CD14-positive monocyte (primary cell): ENCODE measurements around the gene DIAPH2. TPM values are rescaled to one million over a fixed set of nuclear protein-coding genes. Genes with fewer than 3 reads are reported as not detected.
A peak's percentile ranks its signal among the peaks of the same experiment; 100 is the strongest.

Experiments
- DNase-seq, 3 donors: peaks; one replicate each; pipeline ENCODE4 v3.0.0-alpha.2; 2011 to 2022
- H2AFZ ChIP-seq: 2 replicates; pipeline ENCODE4 v1.6.0; 2012; ENCODE audit warnings: mild to moderate bottlenecking, low read depth, low read length, inconsistent platforms; ENCODE audit not compliant: insufficient read depth, poor library complexity, severe bottlenecking
- H3K27ac ChIP-seq, 2 donors: 1 replicate in 1 of 2; 2 replicates in 1 of 2; pipeline ENCODE4 v1.5.1; 2012 to 2013; ENCODE audit warnings: low read length in 2 of 2, control low read depth in 1 of 2, inconsistent platforms in 1 of 2, low read depth in 1 of 2, mild to moderate bottlenecking in 1 of 2
- H3K27me3 ChIP-seq, 2 donors: one replicate each; pipeline versions ENCODE4 v1.6.0 to v1.6.1; 2011 to 2013; ENCODE audit warnings: low read length in 2 of 2; ENCODE audit not compliant: control insufficient read depth in 2 of 2, insufficient read depth in 2 of 2
- H3K36me3 ChIP-seq, 2 donors: replicated peaks in 1 of 2; 1 replicate in 1 of 2; 2 replicates in 1 of 2; pipeline versions ENCODE4 v1.5.1 to v1.6.1; 2012 to 2013; ENCODE audit warnings: low read length in 2 of 2, control low read depth in 1 of 2, inconsistent platforms in 1 of 2, mild to moderate bottlenecking in 1 of 2; ENCODE audit not compliant: insufficient read depth in 2 of 2, control insufficient read depth in 1 of 2
- H3K4me1 ChIP-seq, 2 donors: 1 replicate in 1 of 2; 2 replicates in 1 of 2; pipeline versions ENCODE4 v1.5.1 to v1.6.1; 2012 to 2013; ENCODE audit warnings: low read length in 2 of 2, control low read depth in 1 of 2, inconsistent platforms in 1 of 2, mild to moderate bottlenecking in 1 of 2, moderate library complexity in 1 of 2; ENCODE audit not compliant: insufficient read depth in 2 of 2, control insufficient read depth in 1 of 2
- H3K4me2 ChIP-seq: replicated peaks from 2 replicates; pipeline ENCODE3; 2012; ENCODE audit warnings: low read length, moderate library complexity, mild to moderate bottlenecking; ENCODE audit not compliant: poor library complexity, severe bottlenecking; ENCODE audit errors: extremely low read depth
- H3K4me3 ChIP-seq, 3 experiments: fragments of 200-600 bp in 1 of 3; sonication (generic) in 1 of 3; replicated peaks in 1 of 3; 1 replicate in 2 of 3; 2 replicates in 1 of 3; pipeline ENCODE4 v1.5.1; 2011 to 2013; ENCODE audit warnings: low read length in 3 of 3, mild to moderate bottlenecking in 3 of 3, control low read depth in 2 of 3, low read depth in 2 of 3, inconsistent platforms in 1 of 3, moderate library complexity in 1 of 3
- H3K79me2 ChIP-seq: 2 replicates; pipeline ENCODE4 v1.6.0; 2012; ENCODE audit warnings: mild to moderate bottlenecking, control low read depth, inconsistent platforms, low read length, moderate library complexity; ENCODE audit not compliant: insufficient read depth
- H3K9ac ChIP-seq: 2 replicates; pipeline ENCODE4 v1.6.0; 2017; ENCODE audit warnings: low read length, mild to moderate bottlenecking; ENCODE audit not compliant: insufficient read depth, poor library complexity, severe bottlenecking
- H3K9me3 ChIP-seq, 2 donors: replicated peaks in 1 of 2; 1 replicate in 1 of 2; 2 replicates in 1 of 2; pipeline versions ENCODE4 v1.5.1 to v1.6.1; 2012 to 2013; ENCODE audit warnings: low read length in 2 of 2, control low read depth in 1 of 2; ENCODE audit not compliant: control insufficient read depth in 1 of 2, insufficient read depth in 1 of 2
- H4K20me1 ChIP-seq: 2 replicates; pipeline ENCODE4 v1.6.0; 2012; ENCODE audit warnings: mild to moderate bottlenecking, low read length, control low read depth, moderate library complexity; ENCODE audit not compliant: insufficient read depth
- H3K27ac Mint-ChIP-seq, 7 donors: one replicate each; pipeline ENCODE4 v1.8.0; 2020; ENCODE audit warnings: mild to moderate bottlenecking in 7 of 7, mixed read lengths in 7 of 7, moderate library complexity in 6 of 7, inconsistent platforms in 2 of 7
- H3K27me3 Mint-ChIP-seq, 3 donors: one replicate each; pipeline ENCODE4 v1.8.0; 2021 to 2022; ENCODE audit warnings: low read depth in 3 of 3, mild to moderate bottlenecking in 3 of 3, mixed read lengths in 3 of 3, moderate library complexity in 3 of 3, inconsistent platforms in 1 of 3
- H3K36me3 Mint-ChIP-seq, 2 donors: one replicate each; pipeline ENCODE4 v1.8.0; 2020; ENCODE audit warnings: mixed read lengths in 2 of 2, inconsistent platforms in 1 of 2, mild to moderate bottlenecking in 1 of 2
- H3K4me1 Mint-ChIP-seq: one replicate; pipeline ENCODE4 v1.8.0; 2020; ENCODE audit warnings: mild to moderate bottlenecking, mixed read lengths
- H3K4me3 Mint-ChIP-seq, 2 donors: one replicate each; pipeline ENCODE4 v1.8.0; 2020; ENCODE audit warnings: mild to moderate bottlenecking in 2 of 2, mixed read lengths in 2 of 2, moderate library complexity in 1 of 2
- H3K9me3 Mint-ChIP-seq, 7 donors: one replicate each; pipeline ENCODE4 v1.8.0; 2020 to 2022; ENCODE audit warnings: mixed read lengths in 7 of 7, mild to moderate bottlenecking in 6 of 7, moderate library complexity in 6 of 7, inconsistent platforms in 2 of 7
- WGBS: methylation state at CpG from one replicate; pipeline ENCODE4 v1.1.5; 2013; ENCODE audit warnings: missing lambda C conversion rate; ENCODE audit not compliant: insufficient coverage; 5-methylcytosine and 5-hydroxymethylcytosine counted together
- intact Hi-C, 2 donors: fragments of 100-400 bp; cut with micrococcal nuclease; formaldehyde crosslinking; loops; one replicate each; pipeline versions ENCODE4 v1.15.0 to v1.15.1; 2023
- polyA plus RNA-seq, 3 donors: library from polyadenylated mRNA; depleted of rRNA in 1 of 3; unstranded in 2 of 3; stranded (reverse) in 1 of 3; fragments of 300-500 nt in 2 of 3; fragments of >200 nt in 1 of 3; fragmentation: Illumina TruSeq in 2 of 3; gene quantifications; 1 replicate in 2 of 3; 2 replicates in 1 of 3; pipeline ENCODE4 v1.2.3, GENCODE V29; 2012 to 2021
- TF ChIP-seq, protein P1 (sequence below): fragments of 200-600 bp; IDR thresholded peaks from one replicate; pipeline ENCODE4 v1.8.0; 2022; ENCODE audit warnings: antibody characterized with exemption, mild to moderate bottlenecking

Gene DIAPH2
- polyA plus RNA-seq, 3 donors: 9.5 to 20.5 (median 11.4) TPM

DNA sequence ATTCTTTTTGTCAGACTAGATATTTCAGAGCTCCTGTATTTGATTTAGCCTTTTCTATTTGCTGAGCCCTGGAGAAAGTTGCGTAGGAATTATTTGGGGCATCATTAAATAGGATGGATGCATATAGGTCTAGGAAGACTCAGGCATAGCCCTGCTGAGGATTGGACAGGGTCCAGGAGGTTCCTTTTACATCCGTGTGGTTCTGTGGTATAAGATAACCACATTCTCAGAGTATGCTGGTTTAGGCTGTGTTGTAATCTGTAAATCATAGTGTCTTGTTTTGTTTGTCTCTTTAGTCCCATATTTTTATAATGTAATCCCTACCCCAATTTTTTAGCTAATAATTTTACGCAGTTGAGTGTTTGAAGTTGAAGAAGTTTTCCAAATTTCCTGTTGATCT lies 712.7 kb downstream of the DIAPH2 start:
- DNase-seq: no peak
- Histone ChIP-seq H4K20me1 (no peaks in the 10 kb centered on the region), H3K4me2 (no peak overlapping the region), H3K9me3 (no peaks in the 10 kb centered on the region), H3K9ac (no peak overlapping the region), H3K4me1 (no peaks in the 10 kb centered on the region), H2AFZ (no peak overlapping the region), H3K79me2 (no peaks in the 10 kb centered on the region), H3K27ac (no peak overlapping the region), H3K36me3 (peaks cover 0 to 4% of the 10 kb centered on the region in 2 donors), H3K27me3 (no peaks in the 10 kb centered on the region), H3K4me3 (no peak overlapping the region)
- H3K4me1 Mint-ChIP-seq: no peaks in the 10 kb centered on the region
- intact Hi-C loops: no loop called here
- no peaks in the 10 kb centered on the region for H3K9me3 Mint-ChIP-seq
- TF ChIP-seq, protein P1, sequence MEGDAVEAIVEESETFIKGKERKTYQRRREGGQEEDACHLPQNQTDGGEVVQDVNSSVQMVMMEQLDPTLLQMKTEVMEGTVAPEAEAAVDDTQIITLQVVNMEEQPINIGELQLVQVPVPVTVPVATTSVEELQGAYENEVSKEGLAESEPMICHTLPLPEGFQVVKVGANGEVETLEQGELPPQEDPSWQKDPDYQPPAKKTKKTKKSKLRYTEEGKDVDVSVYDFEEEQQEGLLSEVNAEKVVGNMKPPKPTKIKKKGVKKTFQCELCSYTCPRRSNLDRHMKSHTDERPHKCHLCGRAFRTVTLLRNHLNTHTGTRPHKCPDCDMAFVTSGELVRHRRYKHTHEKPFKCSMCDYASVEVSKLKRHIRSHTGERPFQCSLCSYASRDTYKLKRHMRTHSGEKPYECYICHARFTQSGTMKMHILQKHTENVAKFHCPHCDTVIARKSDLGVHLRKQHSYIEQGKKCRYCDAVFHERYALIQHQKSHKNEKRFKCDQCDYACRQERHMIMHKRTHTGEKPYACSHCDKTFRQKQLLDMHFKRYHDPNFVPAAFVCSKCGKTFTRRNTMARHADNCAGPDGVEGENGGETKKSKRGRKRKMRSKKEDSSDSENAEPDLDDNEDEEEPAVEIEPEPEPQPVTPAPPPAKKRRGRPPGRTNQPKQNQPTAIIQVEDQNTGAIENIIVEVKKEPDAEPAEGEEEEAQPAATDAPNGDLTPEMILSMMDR: no peak
- H3K36me3 Mint-ChIP-seq: peaks cover 2 to 12% of the 10 kb centered on the region in 2 donors
- WGBS: no CpG with 5 or more reads among the region's 3 CpGs
- H3K4me3 Mint-ChIP-seq: no peak overlapping the region
- peaks cover 0 to 2% (median 1%) of the 10 kb centered on the region in 3 donors for H3K27me3 Mint-ChIP-seq
- no peak overlapping the region for H3K27ac Mint-ChIP-seq

DNA sequence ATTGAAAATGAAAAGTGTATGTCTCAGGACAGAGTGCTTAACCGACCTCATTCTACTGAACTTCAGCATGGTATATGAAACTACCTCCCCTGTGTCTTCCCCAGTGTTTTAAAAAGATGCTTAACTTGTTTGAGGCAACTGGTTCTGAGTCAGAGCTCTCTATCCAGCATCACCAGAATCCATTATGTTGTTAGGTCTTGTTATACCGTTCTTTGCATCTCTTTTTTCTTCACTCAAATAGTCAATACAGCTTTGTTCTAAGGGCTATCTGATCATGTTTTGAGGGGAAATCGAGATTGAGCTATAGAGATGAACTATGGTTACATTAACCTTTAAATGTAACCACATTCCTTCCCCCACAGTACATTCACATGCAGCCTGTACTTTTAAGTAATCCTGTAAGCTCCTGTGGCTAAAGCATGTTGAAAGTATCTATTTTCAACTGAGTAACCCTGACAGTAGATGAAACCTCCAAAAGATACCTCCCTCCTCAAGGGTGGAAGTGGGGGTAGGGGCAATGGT lies 713.4 kb downstream of the DIAPH2 start:
- Histone ChIP-seq H3K4me3 (no peak overlapping the region), H4K20me1 (no peaks in the 10 kb centered on the region), H3K4me2 (no peak overlapping the region), H3K79me2 (no peaks in the 10 kb centered on the region), H3K9me3 (no peaks in the 10 kb centered on the region), H2AFZ (no peak overlapping the region), H3K4me1 (no peaks in the 10 kb centered on the region), H3K27me3 (no peaks in the 10 kb centered on the region), H3K9ac (no peak overlapping the region), H3K36me3 (peaks cover 0 to 4% of the 10 kb centered on the region in 2 donors), H3K27ac (no peak overlapping the region)
- Mint-ChIP-seq H3K27me3 (peaks cover 0 to 1% (median 0%) of the 10 kb centered on the region in 3 donors), H3K36me3 (peaks cover 2 to 8% of the 10 kb centered on the region in 2 donors), H3K9me3 (no peaks in the 10 kb centered on the region), H3K4me3 (no peak overlapping the region), H3K4me1 (no peaks in the 10 kb centered on the region), H3K27ac (peak overlapping the region in 1 of 7 donors; percentile 34)
- TF ChIP-seq, protein P1: no peak
- intact Hi-C loops: no loop called here
- WGBS: no CpG with 5 or more reads among the region's 3 CpGs
- DNase-seq: no peak
